ENCODE data around the gene PCDHGA8. TPM values are rescaled to one million over a fixed set of nuclear protein-coding genes. Genes with fewer than 3 reads are reported as not detected.
A peak's percentile ranks its signal among the peaks of the same experiment; 100 is the strongest.

PCDHGA8 gene
- total RNA-seq, 1 donor from 2014 or later = 1.2 TPM

DNA sequence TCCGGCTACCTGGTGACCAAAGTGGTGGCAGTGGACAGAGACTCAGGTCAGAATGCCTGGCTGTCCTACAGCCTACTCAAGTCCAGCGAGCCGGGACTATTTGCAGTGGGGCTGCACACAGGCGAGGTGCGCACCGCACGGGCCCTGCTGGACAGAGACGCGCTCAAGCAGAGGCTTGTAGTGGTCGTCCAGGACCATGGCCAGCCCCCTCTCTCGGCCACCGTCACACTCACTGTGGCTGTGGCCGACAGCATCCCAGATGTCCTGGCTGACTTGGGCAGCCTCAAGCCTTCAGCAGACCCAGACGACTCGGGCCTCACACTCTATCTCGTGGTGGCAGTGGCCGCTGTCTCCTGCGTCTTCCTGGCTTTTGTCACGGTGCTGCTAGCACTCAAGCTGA, 35.5 kb upstream of the PCDHGA8 start:
- Histone ChIP-seq H3K27ac (no peak overlapping the region), H3K27me3 (peaks cover 13% of the 10 kb centered on the region), H3K4me3 (no peak overlapping the region), H3K4me1 (no peaks in the 10 kb centered on the region), H3K9me3 (peaks cover 20% of the 10 kb centered on the region), H3K36me3 (no peaks in the 10 kb centered on the region)
- ATAC-seq = no peak
- intact Hi-C loops (cut with DNase I) = no loop called here
- DNase-seq = no peak
- TF ChIP-seq, protein P1, sequence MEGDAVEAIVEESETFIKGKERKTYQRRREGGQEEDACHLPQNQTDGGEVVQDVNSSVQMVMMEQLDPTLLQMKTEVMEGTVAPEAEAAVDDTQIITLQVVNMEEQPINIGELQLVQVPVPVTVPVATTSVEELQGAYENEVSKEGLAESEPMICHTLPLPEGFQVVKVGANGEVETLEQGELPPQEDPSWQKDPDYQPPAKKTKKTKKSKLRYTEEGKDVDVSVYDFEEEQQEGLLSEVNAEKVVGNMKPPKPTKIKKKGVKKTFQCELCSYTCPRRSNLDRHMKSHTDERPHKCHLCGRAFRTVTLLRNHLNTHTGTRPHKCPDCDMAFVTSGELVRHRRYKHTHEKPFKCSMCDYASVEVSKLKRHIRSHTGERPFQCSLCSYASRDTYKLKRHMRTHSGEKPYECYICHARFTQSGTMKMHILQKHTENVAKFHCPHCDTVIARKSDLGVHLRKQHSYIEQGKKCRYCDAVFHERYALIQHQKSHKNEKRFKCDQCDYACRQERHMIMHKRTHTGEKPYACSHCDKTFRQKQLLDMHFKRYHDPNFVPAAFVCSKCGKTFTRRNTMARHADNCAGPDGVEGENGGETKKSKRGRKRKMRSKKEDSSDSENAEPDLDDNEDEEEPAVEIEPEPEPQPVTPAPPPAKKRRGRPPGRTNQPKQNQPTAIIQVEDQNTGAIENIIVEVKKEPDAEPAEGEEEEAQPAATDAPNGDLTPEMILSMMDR (IDR thresholded peaks at IDR 0.05) = no peak

- TF ChIP-seq, protein P1 (IDR thresholded peaks at IDR 0.05) = peak; percentile 40
- Histone ChIP-seq H3K36me3 (no peaks in the 10 kb centered on the region), H3K9me3 (peaks cover 33% of the 10 kb centered on the region), H3K4me1 (no peaks in the 10 kb centered on the region), H3K27ac (no peak within 1 kb of the TSS), H3K4me3 (peak within 1 kb of the TSS; percentile 25), H3K27me3 (peaks cover 22% of the 10 kb centered on the region)
- DNase-seq = no peak
- intact Hi-C loops (cut with DNase I) = no loop called here
- ATAC-seq = peak; percentile 62
Measured at GRCh38 chr5:141359790-141360426, 32.5 kb upstream of the PCDHGA8 start, which contains the start of gene PCDHGB2. TSS of gene PCDHGB2 (plus strand) at chr5:141359994. CDS start at chr5:141360136, 142 bp downstream.

DNA sequence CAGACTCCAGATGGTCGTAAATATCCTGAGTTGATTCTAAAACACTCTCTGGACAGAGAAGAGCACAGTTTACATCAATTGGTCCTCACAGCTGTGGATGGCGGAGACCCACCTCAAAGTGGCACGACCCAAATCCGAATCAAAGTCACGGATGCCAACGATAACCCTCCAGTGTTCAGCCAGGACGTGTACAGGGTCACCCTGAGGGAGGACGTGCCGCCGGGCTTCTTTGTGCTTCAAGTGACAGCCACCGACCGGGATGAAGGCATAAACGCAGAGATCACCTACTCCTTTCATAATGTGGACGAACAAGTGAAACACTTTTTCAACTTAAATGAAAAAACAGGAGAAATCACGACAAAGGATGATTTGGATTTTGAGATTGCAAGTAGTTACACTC, 31.7 kb upstream of the PCDHGA8 start:
- TF ChIP-seq, protein P1 (IDR thresholded peaks at IDR 0.05) = no peak
- Histone ChIP-seq H3K4me3 (no peak overlapping the region), H3K27ac (no peak overlapping the region), H3K36me3 (no peaks in the 10 kb centered on the region), H3K4me1 (no peaks in the 10 kb centered on the region), H3K27me3 (peaks cover 27% of the 10 kb centered on the region), H3K9me3 (peaks cover 27% of the 10 kb centered on the region)
- ATAC-seq = no peak
- intact Hi-C loops (cut with DNase I) = no loop called here
- DNase-seq = no peak

- H3K9me3 ChIP-seq = peaks cover 23% of the 10 kb centered on the region
- no peaks in the 10 kb centered on the region for H3K36me3 ChIP-seq
Measured at GRCh38 chr5:141362719-141363118, 29.7 kb upstream of the PCDHGA8 start.

DNA sequence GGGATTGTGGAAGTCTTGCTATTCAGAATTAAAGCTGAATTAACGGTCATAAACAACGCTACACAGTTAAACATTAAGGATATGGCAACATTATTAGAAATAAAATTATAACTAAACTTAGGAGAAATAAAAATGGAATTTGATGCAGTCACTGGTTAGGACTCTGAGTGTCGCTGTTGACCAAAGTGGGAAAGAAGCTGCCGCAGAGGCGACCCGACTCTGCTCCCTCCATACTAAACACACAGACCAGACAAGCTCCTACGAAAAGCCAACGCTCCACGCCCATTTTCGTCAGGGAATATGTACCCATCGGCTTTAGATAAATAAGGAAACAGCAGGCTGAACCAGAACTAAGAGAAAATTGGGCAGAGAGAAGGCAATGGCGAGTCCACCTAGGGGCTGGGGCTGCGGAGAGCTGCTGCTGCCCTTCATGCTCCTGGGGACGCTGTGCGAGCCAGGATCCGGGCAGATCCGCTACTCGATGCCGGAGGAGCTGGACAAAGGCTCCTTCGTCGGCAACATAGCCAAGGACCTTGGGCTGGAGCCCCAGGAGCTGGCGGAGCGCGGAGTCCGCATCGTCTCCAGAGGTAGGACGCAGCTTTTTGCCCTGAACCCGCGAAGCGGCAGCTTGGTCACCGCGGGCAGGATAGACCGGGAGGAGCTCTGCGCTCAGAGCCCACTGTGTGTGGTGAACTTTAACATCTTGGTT, 28.3 kb upstream of the PCDHGA8 start, which contains the start of gene PCDHGA5:
Gene PCDHGA5 (plus strand): TSS at position 211 of the 709 bp plus-strand sequence. CDS start 169 bp downstream, at position 380.
- ATAC-seq (no peak), DNase-seq (no peak)
- H3K36me3 ChIP-seq = no peaks in the 10 kb centered on the region
- peaks cover 36% of the 10 kb centered on the region for H3K27me3 ChIP-seq
- peaks cover 14% of the 10 kb centered on the region for H3K9me3 ChIP-seq
- intact Hi-C loops (cut with DNase I) = no loop called here
- peak within 1 kb of the TSS; percentile 4 for H3K4me3 ChIP-seq
- H3K27ac ChIP-seq = no peak within 1 kb of the TSS
- TF ChIP-seq, protein P1 (IDR thresholded peaks at IDR 0.05) = peak; percentile 7
- no peaks in the 10 kb centered on the region for H3K4me1 ChIP-seq

More at GRCh38 chr5:141362719-141363118, 29.7 kb upstream of the PCDHGA8 start:
- ATAC-seq (no peak), DNase-seq (no peak)
- H3K4me3 ChIP-seq = no peak overlapping the region
- H3K27me3 ChIP-seq = peaks cover 36% of the 10 kb centered on the region
- TF ChIP-seq, protein P1 (IDR thresholded peaks at IDR 0.05) = no peak
- H3K27ac ChIP-seq = no peak overlapping the region
- intact Hi-C loops (cut with DNase I) = no loop called here
- no peaks in the 10 kb centered on the region for H3K4me1 ChIP-seq
